Measurements from ENCODE around the gene BTBD9. TPM values are rescaled to one million over a fixed set of nuclear protein-coding genes. Genes with fewer than 3 reads are reported as not detected.

BTBD9 gene
- total and polyA plus RNA-seq, 2 of the 13 experiments (the other 11 are each of a cell fraction or from before 2014, with no cell fraction given), result 1.2 to 3.0 TPM

DNA sequence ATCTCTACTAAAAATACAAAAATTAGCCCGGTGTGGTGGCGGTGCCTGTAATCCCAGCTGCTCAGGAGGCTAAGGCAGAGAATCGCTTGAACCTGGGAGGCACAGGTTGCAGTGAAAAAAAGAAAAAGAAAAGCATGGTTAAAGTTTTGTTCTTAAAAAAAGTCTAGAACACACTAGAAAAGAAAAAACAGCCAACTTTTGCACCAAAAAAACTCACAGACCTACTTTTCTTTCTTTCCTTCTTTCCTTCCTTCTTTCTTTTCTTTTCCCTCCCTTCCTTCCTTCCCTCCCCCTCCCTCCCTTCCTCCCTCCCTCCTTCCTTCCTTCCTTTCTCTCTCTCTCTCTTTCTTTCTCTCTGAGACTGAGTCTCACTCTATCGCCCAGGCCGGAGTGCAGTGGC, 204.4 kb downstream of the BTBD9 start:
- ATAC-seq (no peak), DNase-seq (ENCODE audit: low spot score) (no peak), FAIRE-seq (no peak)
- Histone ChIP-seq H3K9me3 (ENCODE audit: low read length) (no peaks in the 10 kb centered on the region), H3K9ac (ENCODE audit: insufficient read depth, low read depth, low read length) (no peak overlapping the region), H3K4me2 (ENCODE audit: low read depth, low read length) (no peak overlapping the region), H3K27me3 (ENCODE audit: control insufficient read depth in 1 of 2, insufficient read depth in 2 of 2, low read length in 2 of 2) (no peaks in the 10 kb centered on the region), H3K36me3 (replicated peaks in 1 of 2; ENCODE audit: control insufficient read depth in 1 of 2, insufficient read depth in 2 of 2, low read length in 2 of 2) (no peaks in the 10 kb centered on the region), H3K4me3 (replicated peaks in 1 of 3; ENCODE audit: insufficient read depth in 1 of 3, low read depth in 2 of 3, low read length in 3 of 3) (no peak overlapping the region), H4K20me1 (ENCODE audit: insufficient read depth, low read length) (no peaks in the 10 kb centered on the region), H2AFZ (ENCODE audit: low read length) (no peak overlapping the region), H3K27ac (ENCODE audit: extremely low read length, insufficient read depth, low read length) (no peak overlapping the region), H3K79me2 (ENCODE audit: insufficient read depth, low read length) (no peaks in the 10 kb centered on the region), H3K4me1 (ENCODE audit: insufficient read depth, low read length) (no peaks in the 10 kb centered on the region)
- TF ChIP-seq PCBP1 (IDR thresholded peaks at IDR 0.05; ENCODE audit: borderline replicate concordance, low read depth, low read length) (0 out of 2 replicates have a peak, but pooled peaks have one; percentile 38), ZNF124 (CRISPR knock-in tag; IDR thresholded peaks at IDR 0.05) (no peak), HNRNPK (IDR thresholded peaks at IDR 0.05; ENCODE audit: low read depth, low read length, poor library complexity, severe bottlenecking) (peak; percentile 91)
- POLR2A ChIA-PET, result no interaction called here
- in situ Hi-C loops (cut with HindIII; ENCODE audit: extremely low pct_ligation_motif_present, low pct_unique_long_range_greater_than_20kb) (no loop called here), intact Hi-C loops (cut with micrococcal nuclease; ENCODE audit: unreplicated experiment) (no loop called here)
- BruUV-seq (replicated peaks), result no TSS peak
- 92% methylated on average over 5 of the region's 5 CpGs for WGBS (ENCODE audit: low lambda C conversion rate)
- CTCF ChIA-PET (ENCODE audit: low intra/inter-chr PET ratio, low total read pairs), result no interaction called here

DNA sequence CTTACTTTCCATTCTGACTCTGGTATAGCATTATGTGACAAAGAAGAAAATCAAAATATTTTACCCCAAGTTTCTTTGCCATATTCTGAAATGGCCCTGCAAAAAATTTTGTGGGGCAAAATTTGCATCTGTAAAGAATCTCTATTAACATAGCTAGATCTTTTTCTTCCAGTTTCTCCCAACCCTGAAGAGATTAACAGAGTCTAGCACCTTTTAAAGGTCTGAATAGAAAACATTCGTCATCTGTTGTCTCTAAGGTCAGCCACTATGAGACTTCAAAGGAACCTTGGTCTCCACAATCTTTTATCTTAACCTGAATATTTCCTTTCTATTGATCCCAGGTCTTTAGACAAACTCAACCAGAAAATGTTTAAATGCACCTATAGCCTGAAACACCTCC, 205.7 kb downstream of the BTBD9 start:
- no peaks in the 10 kb centered on the region for H3K79me2 ChIP-seq (ENCODE audit: insufficient read depth, low read length)
- POLR2A ChIA-PET, result interaction anchor here (0.6 kb wide), 1 partner anchor 316 kb away, joined by 3 read pairs; no protein-coding TSS in a partner anchor
- 7% methylated on average over 1 of the region's 1 CpG for WGBS (ENCODE audit: low lambda C conversion rate)
- H3K4me1 ChIP-seq (ENCODE audit: insufficient read depth, low read length), result no peaks in the 10 kb centered on the region
- CTCF ChIA-PET (ENCODE audit: low intra/inter-chr PET ratio, low total read pairs), result no interaction called here
- no peaks in the 10 kb centered on the region for H3K36me3 ChIP-seq (replicated peaks in 1 of 2; ENCODE audit: control insufficient read depth in 1 of 2, insufficient read depth in 2 of 2, low read length in 2 of 2)
- in situ Hi-C loops (cut with HindIII; ENCODE audit: extremely low pct_ligation_motif_present, low pct_unique_long_range_greater_than_20kb), result no loop called here
- H4K20me1 ChIP-seq (ENCODE audit: insufficient read depth, low read length), result no peaks in the 10 kb centered on the region
- FAIRE-seq, result no peak
- intact Hi-C loops (cut with micrococcal nuclease; ENCODE audit: unreplicated experiment), result no loop called here
- H3K4me2 ChIP-seq (ENCODE audit: low read depth, low read length), result no peak overlapping the region
- no peak for TF ChIP-seq GABPB1 (CRISPR knock-in tag; IDR thresholded peaks at IDR 0.05)
- TF ChIP-seq NCOA5 (CRISPR knock-in tag; IDR thresholded peaks at IDR 0.05), result no peak
- TF ChIP-seq, protein P1, sequence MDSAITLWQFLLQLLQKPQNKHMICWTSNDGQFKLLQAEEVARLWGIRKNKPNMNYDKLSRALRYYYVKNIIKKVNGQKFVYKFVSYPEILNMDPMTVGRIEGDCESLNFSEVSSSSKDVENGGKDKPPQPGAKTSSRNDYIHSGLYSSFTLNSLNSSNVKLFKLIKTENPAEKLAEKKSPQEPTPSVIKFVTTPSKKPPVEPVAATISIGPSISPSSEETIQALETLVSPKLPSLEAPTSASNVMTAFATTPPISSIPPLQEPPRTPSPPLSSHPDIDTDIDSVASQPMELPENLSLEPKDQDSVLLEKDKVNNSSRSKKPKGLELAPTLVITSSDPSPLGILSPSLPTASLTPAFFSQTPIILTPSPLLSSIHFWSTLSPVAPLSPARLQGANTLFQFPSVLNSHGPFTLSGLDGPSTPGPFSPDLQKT (CRISPR knock-in tag; IDR thresholded peaks at IDR 0.05; ENCODE audit: borderline replicate concordance), result no peak
- H2AFZ ChIP-seq (ENCODE audit: low read length), result no peak overlapping the region
- no peak overlapping the region for H3K27ac ChIP-seq (ENCODE audit: extremely low read length, insufficient read depth, low read length)
- no peak overlapping the region for H3K9ac ChIP-seq (ENCODE audit: insufficient read depth, low read depth, low read length)
- H3K4me3 ChIP-seq (replicated peaks in 1 of 3; ENCODE audit: insufficient read depth in 1 of 3, low read depth in 2 of 3, low read length in 3 of 3), result no peak overlapping the region
- DNase-seq (ENCODE audit: low spot score), result no peak
- no peaks in the 10 kb centered on the region for H3K27me3 ChIP-seq (ENCODE audit: control insufficient read depth in 1 of 2, insufficient read depth in 2 of 2, low read length in 2 of 2)
- ATAC-seq, result no peak
- BruUV-seq (replicated peaks), result no TSS peak
- no peaks in the 10 kb centered on the region for H3K9me3 ChIP-seq (ENCODE audit: low read length)
